Right lobe of liver (tissue), 6 donors: ENCODE measurements around the gene TRMT10C. TPM values are rescaled to one million over a fixed set of nuclear protein-coding genes. Genes with fewer than 3 reads are reported as not detected.
A peak's percentile ranks its signal among the peaks of the same experiment; 100 is the strongest.
"Not testable (repeated sequence)": the region's sequence is repeated elsewhere in the genome, so short reads cannot be mapped to it uniquely, and the experiment has no call there.

Experiments used
- ATAC-seq, 4 donors: fragments of 200-7000 bp; cut with Tn5 transposase; one replicate each; pipeline ENCODE4 v1.9.1; 2020; ENCODE audit warnings: mild to moderate bottlenecking in 4 of 4, moderate library complexity in 4 of 4
- DNase-seq, 3 donors: peaks; one replicate each; pipeline ENCODE4 v3.0.0-alpha.2; 2020
- H3K27ac ChIP-seq, 3 donors: fragments of 200-600 bp; one replicate each; pipeline ENCODE4 v1.8.0; 2022
- H3K27me3 ChIP-seq, 2 donors: fragments of 200-600 bp; one replicate each; pipeline ENCODE4 v1.8.0; 2022
- H3K36me3 ChIP-seq, 4 donors: fragments of 200-600 bp; sonication (generic) in 1 of 4; one replicate each; pipeline versions ENCODE4 v1.5.1 to v1.8.0; 2017 to 2022; ENCODE audit warnings: control low read depth in 1 of 4
- H3K4me1 ChIP-seq, 4 donors: fragments of 200-600 bp; sonication (generic) in 1 of 4; one replicate each; pipeline versions ENCODE4 v1.5.1 to v1.8.0; 2017 to 2022; ENCODE audit warnings: control low read depth in 1 of 4
- H3K4me3 ChIP-seq, 3 donors: fragments of 200-600 bp; one replicate each; pipeline ENCODE4 v1.8.0; 2022
- H3K9me3 ChIP-seq, 4 donors: fragments of 200-600 bp; sonication (generic) in 1 of 4; one replicate each; pipeline versions ENCODE4 v1.5.1 to v1.8.0; 2017 to 2022; ENCODE audit warnings: control low read depth in 1 of 4
- POLR2A ChIP-seq: fragments of 450-650 bp; IDR thresholded peaks from one replicate; pipeline ENCODE4 v1.6.1; 2017; ENCODE audit warnings: antibody characterized with exemption, mild to moderate bottlenecking
- WGBS: methylation state at CpG from one replicate; pipeline ENCODE4 v1.1.6; 2018; ENCODE audit warnings: low coverage, low lambda C conversion rate; ENCODE audit not compliant: insufficient coverage; ENCODE audit errors: missing lambda C conversion rate; 5-methylcytosine and 5-hydroxymethylcytosine counted together
- intact Hi-C, 2 donors: fragments of 100-400 bp; cut with DNase I; formaldehyde crosslinking; loops; one replicate each; pipeline versions ENCODE4 v1.11.2 to v1.14.1; 2022
- total RNA-seq, 6 experiments: library from RNA; depleted of rRNA in 2 of 6; stranded (reverse); fragments of >200 nt in 2 of 6; fragmentation: NEBNext Ultra II Directional in 3 of 6; extraction: Animal tissue kit (Norgen Biotek cat#: 25700) in 3 of 6; gene quantifications; one replicate each; pipeline versions ENCODE4 v1.1.0 to v1.2.4, GENCODE V29; 2016 to 2023
- TF ChIP-seq, protein P1 (sequence below), 4 donors: fragments of 200-600 bp in 3 of 4; fragments of 450-650 bp in 1 of 4; IDR thresholded peaks; one replicate each; pipeline versions ENCODE4 v1.5.1 to v1.8.0; 2016 to 2022; ENCODE audit warnings: antibody characterized with exemption in 4 of 4, mild to moderate bottlenecking in 2 of 4
- donor health status: DM: no; HTN: yes; CAD: no.
- donor health status: DM: no; HTN: no; CAD: no.
- donor health status: DM: no; HTN: no; CAD: no.
- donor health status: DM: no; HTN: yes; CAD: no.
- donor health status: DM: no; HTN: yes; CAD: no.

TRMT10C gene
- total RNA-seq, 6 experiments from 2014 or later: 9.7 to 28.0 (median 13.3) TPM

DNA sequence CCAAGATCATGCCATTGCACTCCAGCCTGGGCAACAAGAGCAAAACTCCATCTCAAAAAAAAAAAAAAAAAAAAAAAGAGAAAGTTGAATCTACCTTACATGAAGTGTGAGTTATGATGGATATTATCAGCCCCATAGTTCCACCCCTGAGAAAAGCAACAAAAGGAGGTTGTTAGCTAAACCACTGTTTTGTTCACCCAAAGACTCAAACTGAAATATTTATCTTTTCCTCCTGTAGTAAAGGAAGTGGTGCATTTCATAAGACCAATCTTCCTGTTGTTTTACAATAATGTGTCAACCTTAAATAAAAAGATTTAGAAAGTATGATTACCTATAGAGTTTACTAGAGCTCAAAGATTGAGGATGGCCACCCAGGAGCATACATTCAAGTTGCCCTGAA, 18.7 kb upstream of the TRMT10C start:
- TF ChIP-seq, protein P1, sequence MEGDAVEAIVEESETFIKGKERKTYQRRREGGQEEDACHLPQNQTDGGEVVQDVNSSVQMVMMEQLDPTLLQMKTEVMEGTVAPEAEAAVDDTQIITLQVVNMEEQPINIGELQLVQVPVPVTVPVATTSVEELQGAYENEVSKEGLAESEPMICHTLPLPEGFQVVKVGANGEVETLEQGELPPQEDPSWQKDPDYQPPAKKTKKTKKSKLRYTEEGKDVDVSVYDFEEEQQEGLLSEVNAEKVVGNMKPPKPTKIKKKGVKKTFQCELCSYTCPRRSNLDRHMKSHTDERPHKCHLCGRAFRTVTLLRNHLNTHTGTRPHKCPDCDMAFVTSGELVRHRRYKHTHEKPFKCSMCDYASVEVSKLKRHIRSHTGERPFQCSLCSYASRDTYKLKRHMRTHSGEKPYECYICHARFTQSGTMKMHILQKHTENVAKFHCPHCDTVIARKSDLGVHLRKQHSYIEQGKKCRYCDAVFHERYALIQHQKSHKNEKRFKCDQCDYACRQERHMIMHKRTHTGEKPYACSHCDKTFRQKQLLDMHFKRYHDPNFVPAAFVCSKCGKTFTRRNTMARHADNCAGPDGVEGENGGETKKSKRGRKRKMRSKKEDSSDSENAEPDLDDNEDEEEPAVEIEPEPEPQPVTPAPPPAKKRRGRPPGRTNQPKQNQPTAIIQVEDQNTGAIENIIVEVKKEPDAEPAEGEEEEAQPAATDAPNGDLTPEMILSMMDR (IDR thresholded peaks at IDR 0.05): no peak
- no peak for TF ChIP-seq POLR2A
- no peaks in the 10 kb centered on the region for H3K9me3 ChIP-seq
- ATAC-seq: no peak

DNA sequence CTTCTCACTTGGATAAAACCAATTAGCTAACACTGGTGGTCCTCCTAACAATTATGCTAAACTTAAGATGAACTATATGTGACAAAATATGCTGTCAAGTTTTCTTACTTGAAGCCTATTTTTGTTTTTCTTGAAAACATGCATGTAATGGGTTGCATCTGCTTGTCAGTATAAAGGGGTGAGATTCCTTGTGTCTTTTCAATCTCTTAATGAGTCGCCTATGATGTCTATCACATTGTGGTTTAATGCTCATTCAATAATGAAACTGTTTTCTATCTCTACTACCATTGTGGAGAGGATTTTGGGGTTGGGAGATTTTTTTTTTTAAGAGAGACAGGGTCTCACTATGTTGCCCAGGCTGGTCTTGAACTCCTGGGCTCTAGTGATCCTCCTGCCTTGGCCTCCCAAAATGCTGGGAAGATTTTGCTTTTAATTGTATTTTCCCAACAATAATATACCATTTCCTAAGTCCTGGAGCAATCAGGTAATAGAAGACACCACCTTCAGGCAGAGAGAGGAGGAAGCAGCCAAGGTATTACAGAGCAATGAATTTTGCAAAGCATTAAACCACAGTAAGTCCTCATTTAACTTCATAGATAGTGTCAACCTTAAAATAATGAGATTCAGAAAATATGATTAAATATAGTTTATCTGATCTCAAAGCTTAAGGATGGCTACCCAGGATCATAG, 17.4 kb upstream of the TRMT10C start:
- no peak overlapping the region for H3K4me3 ChIP-seq
- H3K36me3 ChIP-seq: no peaks in the 10 kb centered on the region
- DNase-seq (no peak), ATAC-seq (no peak)
- no peaks in the 10 kb centered on the region for H3K9me3 ChIP-seq
- WGBS: 50% methylated on average over 1 of the region's 1 CpG
- no peaks in the 10 kb centered on the region for H3K27me3 ChIP-seq
- H3K27ac ChIP-seq: no peak overlapping the region
- H3K4me1 ChIP-seq: no peaks in the 10 kb centered on the region
- TF ChIP-seq POLR2A: no peak
- TF ChIP-seq, protein P1 (IDR thresholded peaks at IDR 0.05): peak in 1 of 4 donors; percentile 5
- intact Hi-C loops: no loop called here

More for the DNA sequence above, 18.7 kb upstream of the TRMT10C start:
- DNase-seq: no peak
- no peak overlapping the region for H3K4me3 ChIP-seq
- H3K27me3 ChIP-seq: no peaks in the 10 kb centered on the region
- H3K4me1 ChIP-seq: no peaks in the 10 kb centered on the region
- intact Hi-C loops: no loop called here
- H3K36me3 ChIP-seq: no peaks in the 10 kb centered on the region
- H3K27ac ChIP-seq: no peak overlapping the region

DNA sequence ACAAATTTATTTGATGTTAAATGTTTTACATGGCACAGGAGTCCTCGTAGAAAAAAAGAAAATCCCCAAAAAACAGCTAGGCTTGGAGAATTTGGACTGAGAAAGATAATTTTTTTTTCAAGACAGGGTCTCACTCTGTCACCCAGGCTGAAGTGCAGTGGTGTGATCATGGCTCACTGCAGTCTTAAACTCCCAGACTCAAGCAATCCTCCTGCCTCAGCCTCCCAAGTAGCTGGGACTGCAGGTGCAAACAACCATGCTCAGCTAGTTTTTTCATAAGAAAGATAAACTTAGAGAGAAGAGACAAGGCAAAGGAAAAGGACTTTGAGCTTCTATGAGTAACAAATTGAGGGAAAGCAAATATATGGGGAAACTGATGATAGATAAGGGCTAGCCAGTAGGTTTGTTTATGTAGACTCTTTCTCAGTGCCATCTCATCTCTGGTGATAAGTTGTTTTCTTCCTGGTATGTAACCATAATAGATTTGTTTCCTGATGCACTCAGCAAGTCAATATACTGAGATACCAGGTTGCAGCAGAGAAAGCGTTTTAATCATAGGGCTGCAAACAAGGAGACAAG, 13.1 kb upstream of the TRMT10C start:
- Histone ChIP-seq H3K36me3 (no peaks in the 10 kb centered on the region), H3K27me3 (no peaks in the 10 kb centered on the region), H3K4me3 (no peak overlapping the region), H3K9me3 (no peaks in the 10 kb centered on the region), H3K4me1 (no peaks in the 10 kb centered on the region), H3K27ac (no peak overlapping the region)
- DNase-seq (no peak), ATAC-seq (peak in 3 of 4 donors; percentile 23 to 95 (median 28))
- TF ChIP-seq, protein P1 (IDR thresholded peaks at IDR 0.05): no peak
- TF ChIP-seq POLR2A: no peak
- intact Hi-C loops: no loop called here
- 42% methylated on average over 2 of the region's 2 CpGs for WGBS

DNA sequence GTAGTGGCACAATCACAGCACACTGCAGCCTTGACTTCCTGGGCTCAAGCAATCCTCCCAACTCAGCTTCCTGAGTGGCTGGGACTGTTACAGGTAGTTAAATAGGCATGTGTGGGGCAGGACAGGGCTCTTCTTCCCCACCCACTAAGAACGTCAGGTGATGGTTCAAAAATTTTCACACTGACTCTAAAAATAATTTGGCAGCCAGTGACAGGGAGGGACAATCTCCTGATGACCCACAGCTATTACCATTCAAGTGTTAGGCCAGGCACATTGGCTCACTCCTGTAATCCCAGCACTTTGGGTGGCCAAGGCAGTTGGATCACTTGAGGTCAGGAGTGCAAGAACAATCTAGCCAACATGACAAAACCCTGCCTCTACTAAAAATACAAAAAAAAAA, 12.2 kb upstream of the TRMT10C start:
- DNase-seq (no peak), ATAC-seq (peak in 1 of 4 donors; percentile 15)
- no peak for TF ChIP-seq POLR2A
- TF ChIP-seq, protein P1 (IDR thresholded peaks at IDR 0.05): no peak
- intact Hi-C loops: no loop called here
- Histone ChIP-seq H3K9me3 (no peaks in the 10 kb centered on the region), H3K27me3 (no peaks in the 10 kb centered on the region), H3K4me3 (no peak overlapping the region), H3K27ac (no peak overlapping the region), H3K4me1 (no peaks in the 10 kb centered on the region), H3K36me3 (no peaks in the 10 kb centered on the region)
- 60% methylated on average over 1 of the region's 1 CpG for WGBS

DNA sequence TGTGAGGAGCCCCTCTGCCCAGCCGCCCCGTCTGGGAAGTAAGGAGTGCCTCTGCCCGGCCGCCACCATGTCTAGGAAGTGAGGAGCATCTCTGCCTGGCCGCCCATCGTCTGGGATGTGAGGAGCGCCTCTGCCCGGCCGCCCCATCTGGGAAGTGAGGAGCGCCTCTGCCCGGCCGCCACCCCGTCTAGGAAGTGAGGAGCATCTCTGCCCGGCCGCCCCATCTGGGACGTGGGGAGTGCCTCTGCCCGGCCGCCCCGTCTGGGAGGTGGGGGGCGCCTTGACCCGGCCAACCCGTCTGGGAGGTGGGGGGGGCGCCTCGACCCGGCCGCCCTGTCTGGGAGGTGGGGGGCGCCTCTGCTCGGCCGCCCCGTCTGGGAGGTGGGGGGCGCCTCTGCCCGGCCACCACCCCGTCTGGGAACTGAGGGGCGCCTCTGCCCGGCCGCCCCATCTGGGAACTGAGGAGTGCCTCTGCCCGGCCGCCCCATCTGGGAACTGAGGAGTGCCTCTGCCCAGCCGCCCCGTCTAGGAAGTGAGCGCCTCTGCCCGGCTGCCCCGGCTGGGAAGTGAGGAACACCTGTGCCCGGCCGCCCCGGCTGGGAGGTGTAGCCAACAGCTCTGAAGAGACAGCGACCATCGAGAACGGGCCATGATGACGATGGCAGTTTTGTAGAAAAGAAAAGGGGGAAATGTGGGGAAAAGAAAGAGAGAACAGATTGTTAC, 10.1 kb upstream of the TRMT10C start:
- H3K9me3 ChIP-seq, H3K36me3 ChIP-seq, intact Hi-C loops, H3K27ac ChIP-seq, H3K4me1 ChIP-seq, H3K27me3 ChIP-seq, DNase-seq, ATAC-seq, H3K4me3 ChIP-seq: not testable (repeated sequence)
- WGBS: 87% methylated on average over 4 of the region's 50 CpGs

DNA sequence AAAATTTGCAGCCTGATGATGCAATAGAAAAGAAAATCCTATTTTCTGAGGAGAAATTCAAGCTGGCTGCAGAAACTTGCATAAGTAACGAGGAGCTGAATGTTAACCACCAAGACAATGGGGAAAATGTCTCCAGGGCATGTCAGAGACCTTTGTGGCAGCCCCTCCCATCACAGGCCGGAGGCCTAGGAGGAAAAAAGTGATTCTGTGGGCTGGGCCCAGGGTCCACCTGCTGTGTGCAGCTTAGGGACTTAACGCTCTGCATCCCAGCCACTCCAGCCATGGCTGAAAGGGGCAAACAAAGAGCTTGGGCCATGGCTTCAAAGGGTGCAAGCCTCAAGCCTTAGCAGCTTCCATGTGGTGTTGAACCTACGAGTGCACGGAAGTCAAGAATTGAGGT, 8.3 kb upstream of the TRMT10C start:
- intact Hi-C loops, H3K36me3 ChIP-seq, H3K27ac ChIP-seq, H3K4me1 ChIP-seq, H3K4me3 ChIP-seq, ATAC-seq, DNase-seq, H3K9me3 ChIP-seq, H3K27me3 ChIP-seq: not testable (repeated sequence)
- WGBS: 90% methylated on average over 4 of the region's 5 CpGs
